Peyer's patch (tissue), 4 donors: ENCODE measurements around the gene CORO1C.

ENCODE experiments used
- POLR2A ChIP-seq, 2 donors: fragments of 450-650 bp; IDR thresholded peaks; one replicate each; pipeline ENCODE4 v1.5.1; 2017; ENCODE audit warnings: antibody characterized with exemption in 2 of 2, mild to moderate bottlenecking in 2 of 2, moderate library complexity in 2 of 2
- TF ChIP-seq, protein P1 (sequence below), 6 experiments: fragments of 450-650 bp in 4 of 6; fragments of 200-600 bp in 2 of 6; sonication (generic) in 1 of 6; IDR thresholded peaks; one replicate each; pipeline ENCODE4 v1.5.1; 2017 to 2019; ENCODE audit warnings: antibody characterized with exemption in 6 of 6, mild to moderate bottlenecking in 3 of 6, moderate library complexity in 1 of 6

- TF ChIP-seq, protein P1, sequence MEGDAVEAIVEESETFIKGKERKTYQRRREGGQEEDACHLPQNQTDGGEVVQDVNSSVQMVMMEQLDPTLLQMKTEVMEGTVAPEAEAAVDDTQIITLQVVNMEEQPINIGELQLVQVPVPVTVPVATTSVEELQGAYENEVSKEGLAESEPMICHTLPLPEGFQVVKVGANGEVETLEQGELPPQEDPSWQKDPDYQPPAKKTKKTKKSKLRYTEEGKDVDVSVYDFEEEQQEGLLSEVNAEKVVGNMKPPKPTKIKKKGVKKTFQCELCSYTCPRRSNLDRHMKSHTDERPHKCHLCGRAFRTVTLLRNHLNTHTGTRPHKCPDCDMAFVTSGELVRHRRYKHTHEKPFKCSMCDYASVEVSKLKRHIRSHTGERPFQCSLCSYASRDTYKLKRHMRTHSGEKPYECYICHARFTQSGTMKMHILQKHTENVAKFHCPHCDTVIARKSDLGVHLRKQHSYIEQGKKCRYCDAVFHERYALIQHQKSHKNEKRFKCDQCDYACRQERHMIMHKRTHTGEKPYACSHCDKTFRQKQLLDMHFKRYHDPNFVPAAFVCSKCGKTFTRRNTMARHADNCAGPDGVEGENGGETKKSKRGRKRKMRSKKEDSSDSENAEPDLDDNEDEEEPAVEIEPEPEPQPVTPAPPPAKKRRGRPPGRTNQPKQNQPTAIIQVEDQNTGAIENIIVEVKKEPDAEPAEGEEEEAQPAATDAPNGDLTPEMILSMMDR (IDR thresholded peaks at IDR 0.05) = no peak
- TF ChIP-seq POLR2A (IDR thresholded peaks at IDR 0.05) = no peak
Observed at GRCh38 chr12:108772247-108772646, 40.9 kb upstream of the CORO1C start.
